MCF 10A (cell line): ENCODE data around the gene CAPN10. TPM values are rescaled to one million over a fixed set of nuclear protein-coding genes. Genes with fewer than 3 reads are reported as not detected.
A peak's percentile ranks its signal among the peaks of the same experiment; 100 is the strongest.
"Not testable (repeated sequence)": the region's sequence is repeated elsewhere in the genome, so short reads cannot be mapped to it uniquely, and the experiment has no call there.

ENCODE experiments used
- BruUV-seq: library from RNA; stranded (reverse); fragments of 400-500 nt; replicated peaks from 2 replicates; lab custom pipeline; 2021; lab: Mats Ljungman, UMichigan
- CTCF ChIA-PET: fragments of 300-600 bp; sonication (Branson Sonifier 250); formaldehyde crosslinking; extraction: SDS; loops from one replicate; lab custom pipeline; 2021; ENCODE audit warnings: antibody characterized with exemption, inconsistent platforms; lab: Yijun Ruan, JAX
- POLR2A ChIA-PET: fragments of 300-600, 350-650 bp; sonication (Branson Sonifier 250); formaldehyde crosslinking; extraction: SDS; loops from one replicate; lab custom pipeline; 2020; ENCODE audit warnings: antibody characterized with exemption, inconsistent platforms; lab: Yijun Ruan, JAX
- DNase-seq: peaks from one replicate; pipeline ENCODE4 v3.0.0-alpha.2; 2018; ENCODE audit not compliant: unreplicated experiment
- H3K27ac Mint-ChIP-seq: one replicate; pipeline ENCODE4 v1.8.0; 2022; ENCODE audit warnings: mild to moderate bottlenecking, low read depth, mixed read lengths; ENCODE audit not compliant: unreplicated experiment
- H3K27me3 Mint-ChIP-seq: one replicate; pipeline ENCODE4 v1.8.0; 2022; ENCODE audit warnings: mixed read lengths; ENCODE audit not compliant: insufficient read depth, unreplicated experiment
- H3K36me3 Mint-ChIP-seq: one replicate; pipeline ENCODE4 v1.8.0; 2022; ENCODE audit warnings: mild to moderate bottlenecking, moderate library complexity, mixed read lengths; ENCODE audit not compliant: insufficient read depth, unreplicated experiment
- H3K4me1 Mint-ChIP-seq: one replicate; pipeline ENCODE4 v1.8.0; 2022; ENCODE audit warnings: mixed read lengths; ENCODE audit not compliant: insufficient read depth, unreplicated experiment
- H3K4me3 Mint-ChIP-seq: one replicate; pipeline ENCODE4 v1.8.0; 2022; ENCODE audit warnings: mild to moderate bottlenecking, moderate library complexity, mixed read lengths; ENCODE audit not compliant: unreplicated experiment
- H3K9me3 Mint-ChIP-seq: one replicate; pipeline ENCODE4 v1.8.0; 2022; ENCODE audit warnings: mixed read lengths; ENCODE audit not compliant: unreplicated experiment
- CTCF ChIP-seq: fragments of 200-600 bp; IDR thresholded peaks from one replicate; pipeline ENCODE4 v1.8.0; 2022; ENCODE audit warnings: antibody characterized with exemption, mild to moderate bottlenecking; ENCODE audit not compliant: unreplicated experiment
- intact Hi-C: fragments of 100-400 bp; cut with micrococcal nuclease; formaldehyde crosslinking; loops from 2 replicates; pipeline ENCODE4 v1.14.1; 2022
- total RNA-seq: library from RNA; stranded (reverse); gene quantifications from 2 replicates; pipeline ENCODE4 v1.2.3, GENCODE V29; 2022

CAPN10 gene
- total RNA-seq, 1 experiment from 2014 or later: 27.6 TPM

GRCh38 chr2:240616860-240617666, 30.5 kb downstream of the CAPN10 start:
- peak; percentile 6 for TF ChIP-seq CTCF
- H3K9me3 Mint-ChIP-seq, H3K27ac Mint-ChIP-seq, intact Hi-C loops, DNase-seq, CTCF ChIA-PET, H3K36me3 Mint-ChIP-seq, H3K4me1 Mint-ChIP-seq, POLR2A ChIA-PET, H3K27me3 Mint-ChIP-seq, H3K4me3 Mint-ChIP-seq, BruUV-seq: not testable (repeated sequence)

- no peaks in the 10 kb centered on the region for H3K27me3 Mint-ChIP-seq
- ChIA-PET CTCF (interaction anchor here (0.5 kb wide), 1 partner anchor 180 kb away, joined by 3 read pairs; no protein-coding TSS in a partner anchor), POLR2A (no interaction called here)
- TF ChIP-seq CTCF: no peak
- H3K4me3 Mint-ChIP-seq: no peak overlapping the region
- H3K27ac Mint-ChIP-seq: no peak overlapping the region
- H3K36me3 Mint-ChIP-seq: no peaks in the 10 kb centered on the region
- H3K4me1 Mint-ChIP-seq: no peaks in the 10 kb centered on the region
- no TSS peak for BruUV-seq
- no peak for DNase-seq
- H3K9me3 Mint-ChIP-seq: no peaks in the 10 kb centered on the region
- intact Hi-C loops: no loop called here
These were observed 32.2 kb downstream of the CAPN10 start for GRCh38 chr2:240618776-240619175.

- POLR2A ChIA-PET: no interaction called here
- CTCF ChIA-PET: no interaction called here
- TF ChIP-seq CTCF: no peak
- H3K36me3 Mint-ChIP-seq: no peaks in the 10 kb centered on the region
- no peak overlapping the region for H3K4me3 Mint-ChIP-seq
- no peaks in the 10 kb centered on the region for H3K9me3 Mint-ChIP-seq
- intact Hi-C loops: no loop called here
- no TSS peak for BruUV-seq
- no peaks in the 10 kb centered on the region for H3K4me1 Mint-ChIP-seq
- H3K27me3 Mint-ChIP-seq: no peaks in the 10 kb centered on the region
- no peak overlapping the region for H3K27ac Mint-ChIP-seq
- no peak for DNase-seq
These were observed 33.1 kb downstream of the CAPN10 start for GRCh38 chr2:240619506-240620148.

- Mint-ChIP-seq H3K9me3 (no peaks in the 10 kb centered on the region), H3K27ac (no peak overlapping the region), H3K27me3 (no peaks in the 10 kb centered on the region), H3K4me1 (no peaks in the 10 kb centered on the region), H3K4me3 (no peak overlapping the region), H3K36me3 (no peaks in the 10 kb centered on the region)
- ChIA-PET POLR2A (no interaction called here), CTCF (interaction anchor here (0.6 kb wide), 1 partner anchor 10 kb away, joined by 3 read pairs; no protein-coding TSS in a partner anchor)
- no peak for DNase-seq
- intact Hi-C loops: no loop called here
- TF ChIP-seq CTCF: no peak
- no TSS peak for BruUV-seq
These were observed 33.7 kb downstream of the CAPN10 start for GRCh38 chr2:240620149-240620731.
